PC-9 (cell line): ENCODE results near the gene NT5DC4. TPM values are rescaled to one million over a fixed set of nuclear protein-coding genes. Genes with fewer than 3 reads are reported as not detected.

Source experiments
- BruUV-seq: library from RNA; stranded (reverse); fragments of 400-500 nt; replicated peaks from 2 replicates; lab custom pipeline; 2021; lab: Mats Ljungman, UMichigan
- CTCF ChIA-PET: fragments of 300-600 bp; sonication (Branson Sonifier 250); formaldehyde crosslinking; loops from one replicate; lab custom pipeline; 2022; ENCODE audit warnings: antibody characterized with exemption; lab: Charles Lee
- POLR2A ChIA-PET: fragments of 300-600 bp; sonication (Branson Sonifier 250); formaldehyde crosslinking; loops from one replicate; lab custom pipeline; 2022; ENCODE audit warnings: antibody characterized with exemption; ENCODE audit not compliant: unreplicated experiment; lab: Charles Lee
- DNase-seq, 2 experiments: peaks; one replicate each; pipeline versions ENCODE4 v3.0.0 to v3.0.0-alpha.2; 2015 to 2022; ENCODE audit warnings: mixed read lengths in 1 of 2
- H2AFZ ChIP-seq: fragments of 200-600 bp; sonication (generic); 2 replicates; pipeline ENCODE4 v1.8.1; 2017; ENCODE audit warnings: antibody characterized with exemption
- H3F3A ChIP-seq: fragments of 200-600 bp; sonication (generic); 2 replicates; pipeline ENCODE4 v1.8.1; 2017; ENCODE audit warnings: antibody characterized with exemption, mild to moderate bottlenecking, low read depth; ENCODE audit not compliant: insufficient read depth
- H3K27ac ChIP-seq: fragments of 200-600 bp; sonication (generic); 2 replicates; pipeline ENCODE4 v1.6.1; 2016; ENCODE audit warnings: mixed run types
- H3K27me3 ChIP-seq: fragments of 200-600 bp; sonication (generic); 2 replicates; pipeline ENCODE4 v1.6.1; 2016; ENCODE audit warnings: low read depth, mixed run types; ENCODE audit not compliant: insufficient read depth
- H3K36me3 ChIP-seq: fragments of 200-600 bp; sonication (generic); 2 replicates; pipeline ENCODE4 v1.6.1; 2016; ENCODE audit warnings: low read depth, mixed run types
- H3K4me1 ChIP-seq: fragments of 200-600 bp; sonication (generic); replicated peaks from 2 replicates; pipeline ENCODE4 v1.6.1; 2016; ENCODE audit warnings: mixed run types; ENCODE audit not compliant: insufficient read depth
- H3K4me2 ChIP-seq: fragments of 200-600 bp; sonication (generic); 2 replicates; pipeline ENCODE4 v1.6.1; 2017; ENCODE audit warnings: mixed run types
- H3K4me3 ChIP-seq: fragments of 200-600 bp; sonication (generic); 2 replicates; pipeline ENCODE4 v1.6.1; 2016; ENCODE audit warnings: mixed run types
- H3K79me2 ChIP-seq: fragments of 200-600 bp; sonication (generic); 2 replicates; pipeline ENCODE4 v1.6.1; 2017; ENCODE audit warnings: low read depth, mixed run types
- H3K9me2 ChIP-seq: fragments of 200-600 bp; sonication (generic); 2 replicates; pipeline ENCODE4 v1.8.1; 2017; ENCODE audit warnings: mild to moderate bottlenecking; ENCODE audit not compliant: insufficient read depth
- H3K9me3 ChIP-seq: fragments of 200-600 bp; sonication (generic); 2 replicates; pipeline ENCODE4 v1.8.1; 2016; ENCODE audit warnings: low read depth; ENCODE audit not compliant: insufficient read depth
- H4K20me1 ChIP-seq: fragments of 200-600 bp; sonication (generic); 2 replicates; pipeline ENCODE4 v1.8.1; 2017; ENCODE audit not compliant: insufficient read depth
- EZH2 ChIP-seq: fragments of 200-600 bp; sonication (generic); IDR thresholded peaks from 2 replicates; pipeline ENCODE4 v1.8.0; 2017; ENCODE audit warnings: antibody characterized with exemption, low read depth
- intact Hi-C: fragments of 100-400 bp; cut with micrococcal nuclease; formaldehyde crosslinking; loops from one replicate; pipeline ENCODE4 v1.10.0; 2022; ENCODE audit not compliant: unreplicated experiment
- total RNA-seq: library from RNA; stranded (reverse); gene quantifications from 2 replicates; pipeline ENCODE4 v1.2.3, GENCODE V29; 2021
- TF ChIP-seq, protein P1 (sequence below): fragments of 200-600 bp; sonication (generic); conservative IDR thresholded peaks from 2 replicates; pipeline ENCODE4 v1.6.1; 2017; ENCODE audit warnings: mixed run types, antibody characterized with exemption, mild to moderate bottlenecking, moderate library complexity

The NT5DC4 gene
- total RNA-seq, 1 experiment from 2014 or later: 6.1 TPM

- no peaks in the 10 kb centered on the region for H4K20me1 ChIP-seq
- H3K4me1 ChIP-seq: peaks cover 12% of the 10 kb centered on the region
- ChIA-PET CTCF (no interaction called here), POLR2A (interaction anchor here (0.7 kb wide), 1 partner anchor 10 kb away, joined by 3 read pairs; no protein-coding TSS in a partner anchor)
- no peak overlapping the region for H3K4me2 ChIP-seq
- no peak overlapping the region for H3K27ac ChIP-seq
- H3F3A ChIP-seq: peaks cover 18% of the 10 kb centered on the region
- BruUV-seq: no TSS peak
- no peak for DNase-seq
- no peaks in the 10 kb centered on the region for H3K9me2 ChIP-seq
- no peaks in the 10 kb centered on the region for H3K27me3 ChIP-seq
- no peaks in the 10 kb centered on the region for H3K36me3 ChIP-seq
- no peak overlapping the region for H3K4me3 ChIP-seq
- H2AFZ ChIP-seq: no peak overlapping the region
- H3K79me2 ChIP-seq: no peaks in the 10 kb centered on the region
- no peak for TF ChIP-seq EZH2
- TF ChIP-seq, protein P1, sequence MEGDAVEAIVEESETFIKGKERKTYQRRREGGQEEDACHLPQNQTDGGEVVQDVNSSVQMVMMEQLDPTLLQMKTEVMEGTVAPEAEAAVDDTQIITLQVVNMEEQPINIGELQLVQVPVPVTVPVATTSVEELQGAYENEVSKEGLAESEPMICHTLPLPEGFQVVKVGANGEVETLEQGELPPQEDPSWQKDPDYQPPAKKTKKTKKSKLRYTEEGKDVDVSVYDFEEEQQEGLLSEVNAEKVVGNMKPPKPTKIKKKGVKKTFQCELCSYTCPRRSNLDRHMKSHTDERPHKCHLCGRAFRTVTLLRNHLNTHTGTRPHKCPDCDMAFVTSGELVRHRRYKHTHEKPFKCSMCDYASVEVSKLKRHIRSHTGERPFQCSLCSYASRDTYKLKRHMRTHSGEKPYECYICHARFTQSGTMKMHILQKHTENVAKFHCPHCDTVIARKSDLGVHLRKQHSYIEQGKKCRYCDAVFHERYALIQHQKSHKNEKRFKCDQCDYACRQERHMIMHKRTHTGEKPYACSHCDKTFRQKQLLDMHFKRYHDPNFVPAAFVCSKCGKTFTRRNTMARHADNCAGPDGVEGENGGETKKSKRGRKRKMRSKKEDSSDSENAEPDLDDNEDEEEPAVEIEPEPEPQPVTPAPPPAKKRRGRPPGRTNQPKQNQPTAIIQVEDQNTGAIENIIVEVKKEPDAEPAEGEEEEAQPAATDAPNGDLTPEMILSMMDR: no peak
- H3K9me3 ChIP-seq: no peaks in the 10 kb centered on the region
- intact Hi-C loops: no loop called here
These were observed 46.6 kb upstream of the NT5DC4 start for GRCh38 chr2:112674229-112674628.

DNA sequence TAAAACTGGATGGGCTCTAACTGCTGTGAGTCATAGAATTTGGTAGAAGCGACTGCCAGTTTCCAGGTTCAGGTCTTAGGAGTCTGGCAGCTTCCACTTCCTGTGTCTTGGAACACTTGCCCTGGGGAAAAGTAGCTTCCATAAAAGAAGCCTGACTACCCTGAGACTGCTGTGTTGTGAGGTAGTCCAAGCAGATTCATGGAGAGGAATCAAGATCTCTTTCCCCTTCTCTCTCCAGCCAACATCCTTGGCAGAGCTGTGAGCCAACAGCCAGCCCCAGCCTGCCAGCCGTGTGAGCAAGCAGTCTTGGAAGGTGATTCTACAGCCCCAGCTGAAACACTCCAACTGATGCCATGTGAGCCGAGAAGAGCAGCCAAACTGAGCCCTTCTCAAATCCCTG lies 41.3 kb upstream of the NT5DC4 start:
- CTCF ChIA-PET: no interaction called here
- POLR2A ChIA-PET: interaction anchor here (0.6 kb wide), 1 partner anchor 13 kb away, joined by 4 read pairs; no protein-coding TSS in a partner anchor
- peaks cover 21% of the 10 kb centered on the region for H3K4me1 ChIP-seq

GRCh38 chr2:112680666-112681101 lies 40.1 kb upstream of the NT5DC4 start:
- no peak for TF ChIP-seq EZH2
- TF ChIP-seq, protein P1: no peak
- BruUV-seq: no TSS peak
- no peak for DNase-seq
- no peak overlapping the region for H2AFZ ChIP-seq
- no peaks in the 10 kb centered on the region for H3K36me3 ChIP-seq
- H3K27ac ChIP-seq: no peak overlapping the region
- H3K9me3 ChIP-seq: no peaks in the 10 kb centered on the region
- no peaks in the 10 kb centered on the region for H4K20me1 ChIP-seq
- H3K4me2 ChIP-seq: no peak overlapping the region
- no peaks in the 10 kb centered on the region for H3K9me2 ChIP-seq
- no peaks in the 10 kb centered on the region for H3K79me2 ChIP-seq
- intact Hi-C loops: no loop called here
- no peak overlapping the region for H3K4me3 ChIP-seq
- peaks cover 27% of the 10 kb centered on the region for H3F3A ChIP-seq
- ChIA-PET CTCF (no interaction called here), POLR2A (no interaction called here)
- no peaks in the 10 kb centered on the region for H3K27me3 ChIP-seq
- H3K4me1 ChIP-seq: peaks cover 32% of the 10 kb centered on the region

More for the DNA sequence above, 41.3 kb upstream of the NT5DC4 start:
- no TSS peak for BruUV-seq
- intact Hi-C loops: no loop called here
- H3K9me3 ChIP-seq: no peaks in the 10 kb centered on the region
- peaks cover 24% of the 10 kb centered on the region for H3F3A ChIP-seq
- H3K4me3 ChIP-seq: no peak overlapping the region
- peak overlapping the region; percentile 12; the same call in 1 of the 2 replicates for H2AFZ ChIP-seq
- no peaks in the 10 kb centered on the region for H3K79me2 ChIP-seq
- no peak overlapping the region for H3K27ac ChIP-seq
- H3K4me2 ChIP-seq: no peak overlapping the region
- H3K27me3 ChIP-seq: no peaks in the 10 kb centered on the region
- DNase-seq: no peak
- TF ChIP-seq EZH2: no peak
- TF ChIP-seq, protein P1: no peak
- no peaks in the 10 kb centered on the region for H3K9me2 ChIP-seq
- no peaks in the 10 kb centered on the region for H4K20me1 ChIP-seq
- no peaks in the 10 kb centered on the region for H3K36me3 ChIP-seq
